DND-41 (cell line): ENCODE measurements around the gene COPZ1.

Experiments
- ATAC-seq: fragments of 200-7000 bp; cut with Tn5 transposase; 3 replicates; pipeline ENCODE4 v1.9.1; 2021; ENCODE audit warnings: low read depth; ENCODE audit not compliant: insufficient read depth
- DNase-seq: peaks from one replicate; pipeline ENCODE4 v3.0.0-alpha.2; 2020
- H2AFZ ChIP-seq: 2 replicates; pipeline ENCODE4 v1.6.0; 2012; ENCODE audit warnings: low read depth, low read length
- H3K27ac ChIP-seq: 2 replicates; pipeline ENCODE4 v1.5.1; 2012; ENCODE audit warnings: low read length, inconsistent platforms
- H3K27me3 ChIP-seq: fragments of 200-600 bp; sonication (generic); 2 replicates; pipeline ENCODE4 v1.6.0; 2012; ENCODE audit warnings: low read length, mild to moderate bottlenecking, inconsistent platforms; ENCODE audit not compliant: insufficient read depth, poor library complexity
- H3K36me3 ChIP-seq: 2 replicates; pipeline ENCODE4 v1.5.1; 2012; ENCODE audit warnings: low read length, inconsistent platforms; ENCODE audit not compliant: insufficient read depth
- H3K4me1 ChIP-seq: 2 replicates; pipeline ENCODE4 v1.5.1; 2012; ENCODE audit warnings: mild to moderate bottlenecking, low read length; ENCODE audit not compliant: insufficient read depth
- H3K4me2 ChIP-seq: 2 replicates; pipeline ENCODE4 v1.6.0; 2012; ENCODE audit warnings: mild to moderate bottlenecking, moderate library complexity, low read length, inconsistent platforms; ENCODE audit not compliant: insufficient read depth
- H3K4me3 ChIP-seq, 2 experiments: fragments of 200-600 bp in 1 of 2; shearing (Covaris generic) in 1 of 2; 2 replicates each; pipeline ENCODE4 v1.5.1; 2012 to 2016; ENCODE audit warnings: inconsistent platforms in 2 of 2, low read length in 2 of 2, mild to moderate bottlenecking in 2 of 2, low read depth in 1 of 2, moderate library complexity in 1 of 2
- H3K79me2 ChIP-seq: 2 replicates; pipeline ENCODE4 v1.6.0; 2012; ENCODE audit warnings: low read length, inconsistent platforms; ENCODE audit not compliant: insufficient read depth
- H3K9ac ChIP-seq: 2 replicates; pipeline ENCODE4 v1.6.0; 2012; ENCODE audit warnings: low read depth, mild to moderate bottlenecking, inconsistent platforms, low read length, moderate library complexity
- H3K9me3 ChIP-seq: 2 replicates; pipeline ENCODE4 v1.5.1; 2012; ENCODE audit warnings: low read length, moderate library complexity, mild to moderate bottlenecking, inconsistent platforms; ENCODE audit not compliant: insufficient read depth, severe bottlenecking
- H4K20me1 ChIP-seq: 2 replicates; pipeline ENCODE4 v1.6.0; 2012; ENCODE audit warnings: low read length; ENCODE audit not compliant: insufficient read depth
- CTCF ChIP-seq: IDR thresholded peaks from 2 replicates; pipeline ENCODE4 v1.5.1; 2012; ENCODE audit warnings: borderline replicate concordance, low read length, moderate library complexity, mild to moderate bottlenecking; ENCODE audit not compliant: poor library complexity, severe bottlenecking; ENCODE audit errors: extremely low read depth
- EZH2 ChIP-seq: IDR thresholded peaks from 3 replicates; pipeline ENCODE4 v1.6.1; 2012; ENCODE audit warnings: borderline replicate concordance, low read depth, mild to moderate bottlenecking, moderate library complexity, low read length, inconsistent platforms; ENCODE audit not compliant: severe bottlenecking

The COPZ1 gene

GRCh38 chr12:54401119-54401518 is 76.2 kb downstream of the COPZ1 start:
- no peak for ATAC-seq
- Histone ChIP-seq H3K9ac (no peak overlapping the region), H3K4me1 (no peaks in the 10 kb centered on the region)

More at GRCh38 chr12:54401119-54401518, 76.2 kb downstream of the COPZ1 start:
- H2AFZ ChIP-seq, result no peak overlapping the region
- DNase-seq, result no peak
- H3K9me3 ChIP-seq, result no peaks in the 10 kb centered on the region
- H3K36me3 ChIP-seq, result peaks cover 96% of the 10 kb centered on the region
- no peak overlapping the region for H3K4me2 ChIP-seq
- H3K27me3 ChIP-seq, result no peaks in the 10 kb centered on the region
- no peak for TF ChIP-seq EZH2
- no peak for TF ChIP-seq CTCF
- H4K20me1 ChIP-seq, result 0 out of 2 replicates have a peak, but pooled peaks cover 2% of the 10 kb centered on the region
- no peaks in the 10 kb centered on the region for H3K79me2 ChIP-seq
- no peak overlapping the region for H3K27ac ChIP-seq
- H3K4me3 ChIP-seq, result no peak overlapping the region
